ENCODE data around the gene COQ5.

Gene COQ5

GRCh38 chr12:120542166-120542565, 13.2 kb upstream of the COQ5 start:
- Histone ChIP-seq H3K4me2 (ENCODE audit: low read length) (no peak overlapping the region), H3K27me3 (ENCODE audit: control insufficient read depth, low read length) (no peaks in the 10 kb centered on the region), H4K20me1 (ENCODE audit: control insufficient read depth, insufficient read depth, low read depth, low read length) (peaks cover 15% of the 10 kb centered on the region), H3F3A (ENCODE audit: control insufficient read depth, insufficient read depth) (no peaks in the 10 kb centered on the region), H3K9me3 (ENCODE audit: control insufficient read depth, insufficient read depth, low read length) (no peaks in the 10 kb centered on the region), H3K79me2 (ENCODE audit: control insufficient read depth, low read length) (peaks cover 89% of the 10 kb centered on the region), H3K9me2 (replicated peaks; ENCODE audit: control insufficient read depth, low read length) (no peaks in the 10 kb centered on the region), H3K4me1 (ENCODE audit: control insufficient read depth, low read length) (peaks cover 19% of the 10 kb centered on the region), H3K36me3 (ENCODE audit: control insufficient read depth, low read length) (peaks cover 76% of the 10 kb centered on the region), H3K27ac (ENCODE audit: low read depth, low read length) (no peak overlapping the region), H3K4me3 (ENCODE audit: low read length) (no peak overlapping the region)
- TF ChIP-seq EZH2phosphoT487 (IDR thresholded peaks at IDR 0.05; ENCODE audit: borderline replicate concordance, low read length) (no peak), CTCF (IDR thresholded peaks at IDR 0.05; ENCODE audit: low read depth, low read length, poor library complexity, severe bottlenecking) (no peak)

- Histone ChIP-seq H3K36me3 (ENCODE audit: control insufficient read depth, low read length) (peaks cover 77% of the 10 kb centered on the region), H3F3A (ENCODE audit: control insufficient read depth, insufficient read depth) (no peaks in the 10 kb centered on the region), H3K27me3 (ENCODE audit: control insufficient read depth, low read length) (no peaks in the 10 kb centered on the region), H3K9me2 (replicated peaks; ENCODE audit: control insufficient read depth, low read length) (no peaks in the 10 kb centered on the region), H3K4me3 (ENCODE audit: low read length) (no peak overlapping the region), H3K27ac (ENCODE audit: low read depth, low read length) (no peak overlapping the region), H3K9me3 (ENCODE audit: control insufficient read depth, insufficient read depth, low read length) (no peaks in the 10 kb centered on the region), H3K4me1 (ENCODE audit: control insufficient read depth, low read length) (peaks cover 36% of the 10 kb centered on the region), H3K79me2 (ENCODE audit: control insufficient read depth, low read length) (peaks cover 96% of the 10 kb centered on the region), H4K20me1 (ENCODE audit: control insufficient read depth, insufficient read depth, low read depth, low read length) (peaks cover 28% of the 10 kb centered on the region), H3K4me2 (ENCODE audit: low read length) (no peak overlapping the region)
- TF ChIP-seq CTCF (IDR thresholded peaks at IDR 0.05; ENCODE audit: low read depth, low read length, poor library complexity, severe bottlenecking), result no peak
- TF ChIP-seq EZH2phosphoT487 (IDR thresholded peaks at IDR 0.05; ENCODE audit: borderline replicate concordance, low read length), result no peak
Measured at GRCh38 chr12:120540445-120540844, 11.5 kb upstream of the COQ5 start.

- Histone ChIP-seq H3K4me1 (ENCODE audit: control insufficient read depth, low read length) (peaks cover 36% of the 10 kb centered on the region), H4K20me1 (ENCODE audit: control insufficient read depth, insufficient read depth, low read depth, low read length) (peaks cover 28% of the 10 kb centered on the region), H3K4me3 (ENCODE audit: low read length) (no peak overlapping the region), H3K9me2 (replicated peaks; ENCODE audit: control insufficient read depth, low read length) (no peaks in the 10 kb centered on the region), H3K9me3 (ENCODE audit: control insufficient read depth, insufficient read depth, low read length) (no peaks in the 10 kb centered on the region), H3K27ac (ENCODE audit: low read depth, low read length) (no peak overlapping the region), H3K79me2 (ENCODE audit: control insufficient read depth, low read length) (peaks cover 100% of the 10 kb centered on the region), H3K27me3 (ENCODE audit: control insufficient read depth, low read length) (no peaks in the 10 kb centered on the region), H3K36me3 (ENCODE audit: control insufficient read depth, low read length) (peaks cover 79% of the 10 kb centered on the region), H3F3A (ENCODE audit: control insufficient read depth, insufficient read depth) (no peaks in the 10 kb centered on the region), H3K4me2 (ENCODE audit: low read length) (no peak overlapping the region)
- TF ChIP-seq CTCF (IDR thresholded peaks at IDR 0.05; ENCODE audit: low read depth, low read length, poor library complexity, severe bottlenecking), result no peak
- TF ChIP-seq EZH2phosphoT487 (IDR thresholded peaks at IDR 0.05; ENCODE audit: borderline replicate concordance, low read length), result no peak
Measured at GRCh38 chr12:120539303-120539702, 10.3 kb upstream of the COQ5 start.
